SH-SY5Y (cell line): ENCODE data around the gene CRHR2.

ENCODE experiments used
- GATA2 ChIP-seq: IDR thresholded peaks from 2 replicates; pipeline ENCODE4 v1.6.1; 2011; ENCODE audit warnings: mild to moderate bottlenecking, low read depth, low read length
- GATA3 ChIP-seq: IDR thresholded peaks from 2 replicates; pipeline ENCODE4 v1.6.1; 2011; ENCODE audit warnings: low read depth, mild to moderate bottlenecking, low read length, moderate library complexity

- TF ChIP-seq GATA3: no peak
- TF ChIP-seq GATA2: no peak
These were observed 29.3 kb downstream of the CRHR2 start for GRCh38 chr7:30652698-30653641.
